HK-2 (cell line): Measurements from ENCODE around the gene FAM78A.

Experiments used
- DNase-seq: peaks from one replicate; pipeline ENCODE4 v3.0.0-alpha.2; 2018; ENCODE audit not compliant: unreplicated experiment

Gene FAM78A

DNA sequence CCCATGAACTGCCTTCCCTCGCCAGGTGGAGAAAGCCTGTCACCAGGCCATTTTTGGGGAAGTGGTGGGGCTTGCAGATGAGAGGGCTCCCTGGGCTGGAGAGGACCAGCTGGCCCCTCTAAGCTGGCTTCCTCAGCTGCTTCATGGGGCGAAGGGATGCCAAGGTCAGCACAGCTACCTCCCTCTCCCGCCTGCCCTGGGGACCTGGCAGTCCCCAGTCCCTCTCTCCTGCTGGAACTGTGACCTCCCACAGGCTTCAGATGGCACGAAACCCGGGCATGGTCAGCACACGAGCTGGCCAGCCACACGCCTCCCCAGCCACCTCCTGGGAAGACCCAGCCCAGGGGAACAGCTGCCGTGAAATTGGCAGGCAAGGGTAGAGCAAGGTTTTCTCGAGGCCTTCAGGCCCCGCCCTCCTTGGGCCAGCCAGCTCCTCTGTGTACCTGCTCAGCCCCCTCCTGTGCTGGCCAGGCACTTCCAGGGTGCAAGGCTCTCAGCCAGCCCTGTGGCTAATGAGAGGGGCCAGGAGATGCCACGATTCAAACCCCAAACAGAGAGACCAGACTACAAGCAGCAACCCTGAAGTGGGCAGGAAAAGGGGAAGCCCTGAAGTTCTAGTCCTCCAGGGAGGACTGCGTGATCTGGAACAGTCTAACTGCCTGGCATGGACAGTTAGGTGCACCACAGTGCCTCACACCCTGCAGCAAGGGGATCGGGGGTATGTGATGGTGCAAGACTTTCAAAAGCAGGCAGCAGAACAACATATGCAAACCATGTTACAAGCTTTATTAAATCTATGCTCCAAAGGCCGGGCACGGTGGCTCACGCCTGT, 26.1 kb upstream of the FAM78A start:
- DNase-seq: no peak

DNA sequence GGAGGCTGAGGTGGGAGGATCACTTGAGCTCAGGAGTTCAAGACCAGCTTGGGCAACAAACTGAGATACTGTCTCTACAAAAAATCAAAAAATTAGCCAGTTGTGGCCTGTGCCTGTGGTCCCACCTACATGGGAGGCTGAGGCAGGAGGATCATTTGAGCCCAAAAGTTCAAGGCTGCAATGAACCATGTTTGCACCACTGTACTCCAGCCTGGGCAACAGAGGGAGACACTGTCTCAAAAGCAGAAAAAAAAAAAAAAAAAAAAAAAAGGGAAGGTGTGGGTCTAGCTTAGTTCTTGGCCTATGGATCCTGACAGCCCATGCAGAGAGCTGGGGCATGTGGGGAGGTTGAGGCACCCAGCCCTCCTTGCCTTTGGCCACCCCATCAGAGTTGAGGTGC, 24.1 kb upstream of the FAM78A start:
- no peak for DNase-seq

DNA sequence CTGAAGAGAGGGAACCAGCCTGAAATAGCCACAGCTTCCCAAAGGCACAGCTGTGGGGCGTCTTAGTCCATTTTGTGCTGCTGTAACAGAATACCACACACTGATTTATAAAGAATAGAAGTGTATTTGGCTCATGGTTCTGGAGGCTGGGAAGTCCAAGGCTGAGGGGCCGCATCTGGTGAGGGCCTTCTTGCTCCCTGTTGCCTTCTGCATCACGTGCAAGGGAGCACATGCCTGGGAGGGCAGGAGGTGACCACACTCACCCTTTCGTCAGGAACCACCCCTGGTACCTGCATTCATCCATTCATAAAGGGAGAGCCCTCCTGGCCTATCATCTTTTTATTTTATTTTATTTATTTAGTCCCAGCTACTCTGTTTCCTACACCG, 23.6 kb upstream of the FAM78A start:
- DNase-seq: no peak

DNA sequence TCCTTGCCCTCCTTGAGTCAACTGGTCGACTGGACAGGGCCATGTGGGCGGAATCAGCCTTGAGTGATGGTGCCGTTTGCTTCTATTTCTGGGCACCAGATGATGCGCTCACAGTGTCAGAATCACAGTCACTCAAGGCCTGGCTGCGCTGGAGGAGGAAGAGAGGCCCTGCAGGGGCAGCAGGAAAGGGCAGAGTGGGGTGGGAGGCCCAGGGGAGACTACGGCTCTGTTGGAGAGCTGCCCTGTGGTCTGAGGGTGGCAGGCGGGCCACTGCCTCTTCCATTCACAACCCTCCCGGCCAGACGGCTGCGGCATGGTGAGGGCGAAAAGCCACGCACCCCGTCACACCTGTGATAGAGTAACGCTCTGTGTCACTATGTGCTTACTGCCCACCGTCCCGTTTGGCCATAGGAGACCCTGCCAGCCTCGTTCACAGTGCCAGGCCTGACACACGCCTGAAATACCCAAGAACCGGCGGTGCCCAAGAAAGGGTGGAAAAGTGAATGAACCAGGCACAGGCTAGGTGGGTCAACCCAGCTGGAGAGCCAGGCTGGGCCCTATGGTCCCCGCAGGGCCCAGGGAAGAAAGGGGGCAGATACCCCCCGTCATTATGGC, 23.1 kb upstream of the FAM78A start:
- DNase-seq: no peak

DNA sequence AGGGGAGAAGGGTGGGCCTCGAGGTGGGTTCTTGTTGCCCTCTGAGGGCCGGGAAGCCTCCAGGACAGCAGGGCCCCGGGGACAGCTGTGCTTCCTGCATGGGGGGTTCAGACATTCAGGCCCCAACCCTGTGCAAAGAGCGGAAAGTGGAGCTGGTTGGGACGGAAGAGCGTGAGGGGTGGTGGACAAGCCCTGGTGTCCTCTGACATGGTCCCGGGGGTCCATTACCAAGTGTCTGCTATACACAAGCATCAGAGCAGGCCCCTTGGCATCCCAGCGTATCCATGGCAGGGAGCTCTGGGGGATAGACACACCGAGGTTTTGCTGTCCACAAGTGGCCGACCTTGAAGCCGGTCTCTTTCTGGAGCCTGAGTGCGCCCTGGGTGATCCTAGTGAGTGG, 22.5 kb upstream of the FAM78A start:
- DNase-seq: no peak

DNA sequence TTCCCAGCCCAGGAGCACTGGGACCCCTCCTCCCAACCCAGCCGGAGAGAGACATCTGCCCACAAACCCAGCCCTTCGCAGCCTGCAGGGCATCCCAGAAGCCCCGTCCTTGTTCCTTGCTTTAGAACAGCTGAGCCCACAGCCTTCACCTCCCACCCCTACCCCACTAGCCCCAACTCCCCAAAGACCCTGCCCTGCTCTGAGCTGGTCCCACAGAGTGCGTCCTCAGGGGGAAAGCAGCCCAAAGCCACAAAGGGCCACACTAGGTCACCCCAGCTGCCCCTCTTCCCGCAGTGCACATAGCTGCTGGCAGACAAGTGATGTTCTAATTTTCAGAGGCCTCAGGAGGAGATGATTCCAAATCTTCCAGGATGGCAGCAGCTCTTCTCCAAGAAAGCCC, 22.0 kb upstream of the FAM78A start:
- no peak for DNase-seq

DNA sequence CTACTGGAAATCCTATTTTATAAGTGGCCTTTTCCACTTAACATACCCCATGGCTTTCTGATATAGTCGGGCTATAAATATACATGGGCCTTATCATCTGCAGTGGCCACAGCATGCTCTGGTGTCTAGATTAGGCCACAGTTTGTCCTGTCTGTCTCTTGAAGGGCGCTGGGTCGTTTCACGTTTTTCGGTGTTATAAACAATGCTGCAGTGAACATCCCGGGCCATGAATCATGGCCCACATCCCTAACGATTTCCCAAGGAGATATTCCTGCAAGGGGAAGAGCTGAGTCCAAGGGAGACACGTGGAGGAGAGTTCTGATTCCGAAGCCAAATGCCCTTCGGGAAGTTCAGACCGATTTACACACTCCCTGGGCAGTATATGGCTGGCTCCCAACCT, 21.6 kb upstream of the FAM78A start:
- no peak for DNase-seq

DNA sequence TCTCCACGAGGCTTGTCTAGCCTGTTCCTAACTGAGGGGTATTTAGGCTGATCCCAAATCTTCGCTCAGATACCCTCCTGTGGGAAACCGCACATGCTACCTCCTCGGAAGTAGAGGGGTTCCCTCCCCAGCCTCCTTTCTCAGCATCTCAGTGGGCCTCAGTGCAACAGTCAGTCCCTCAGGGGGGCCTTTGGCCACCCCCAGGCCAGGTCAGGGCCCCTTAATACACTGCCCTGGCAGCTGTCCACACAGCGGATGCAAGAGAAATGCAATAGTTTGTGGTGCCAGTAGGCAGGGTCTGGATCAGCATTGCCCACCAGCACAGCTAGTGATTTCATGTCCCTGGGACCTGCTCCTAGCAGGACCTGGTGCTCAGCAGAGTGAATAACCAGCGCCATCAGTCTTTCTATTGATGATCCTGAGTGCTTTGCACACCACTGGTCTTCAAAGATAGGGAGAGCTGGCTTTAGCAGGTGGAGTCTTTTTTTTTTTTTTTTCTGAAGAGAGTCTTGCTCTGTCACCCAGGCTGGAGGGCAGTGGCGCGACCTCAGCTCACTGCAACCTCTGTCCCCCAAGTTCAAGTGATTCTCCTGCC, 20.7 kb upstream of the FAM78A start:
- DNase-seq: no peak

DNA sequence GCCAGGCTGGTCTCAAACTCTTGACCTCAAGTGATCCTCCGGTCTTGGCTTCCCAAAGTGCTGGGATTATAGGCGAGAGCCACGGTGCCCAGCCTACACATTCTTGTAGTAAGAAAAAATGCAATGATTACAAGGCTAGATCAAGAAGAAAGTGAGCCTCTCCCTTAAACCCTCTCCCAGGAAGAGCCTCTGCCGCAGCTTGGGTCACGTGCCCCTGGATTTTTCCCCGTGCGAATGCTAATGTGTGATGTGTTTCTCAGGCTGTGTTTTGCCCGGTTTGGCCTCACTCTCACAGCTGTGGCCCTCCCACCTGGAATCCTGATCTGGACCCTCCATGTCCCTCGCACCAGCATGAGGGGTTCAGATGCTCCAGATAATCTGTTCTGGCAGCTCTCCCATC, 20.1 kb upstream of the FAM78A start:
- no peak for DNase-seq

DNA sequence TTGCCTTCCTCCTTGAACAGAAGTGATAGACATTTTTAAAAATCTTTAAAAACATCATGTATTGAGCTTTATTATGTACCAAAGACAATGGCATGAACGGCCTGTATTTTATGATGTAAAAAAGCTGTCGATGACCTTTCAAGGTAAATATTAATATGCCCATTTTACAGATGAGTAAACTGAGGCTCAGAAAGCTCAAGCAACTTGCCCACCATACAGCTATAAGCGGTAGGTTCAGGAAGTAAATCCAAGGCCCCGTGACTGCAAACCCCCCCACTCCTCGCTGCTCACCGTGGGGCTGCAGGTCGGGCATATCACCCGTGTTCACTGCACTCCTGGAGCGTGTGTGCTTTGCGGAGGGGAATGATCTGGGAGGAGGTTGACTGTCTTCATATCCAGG, 16.6 kb upstream of the FAM78A start:
- no peak for DNase-seq

DNA sequence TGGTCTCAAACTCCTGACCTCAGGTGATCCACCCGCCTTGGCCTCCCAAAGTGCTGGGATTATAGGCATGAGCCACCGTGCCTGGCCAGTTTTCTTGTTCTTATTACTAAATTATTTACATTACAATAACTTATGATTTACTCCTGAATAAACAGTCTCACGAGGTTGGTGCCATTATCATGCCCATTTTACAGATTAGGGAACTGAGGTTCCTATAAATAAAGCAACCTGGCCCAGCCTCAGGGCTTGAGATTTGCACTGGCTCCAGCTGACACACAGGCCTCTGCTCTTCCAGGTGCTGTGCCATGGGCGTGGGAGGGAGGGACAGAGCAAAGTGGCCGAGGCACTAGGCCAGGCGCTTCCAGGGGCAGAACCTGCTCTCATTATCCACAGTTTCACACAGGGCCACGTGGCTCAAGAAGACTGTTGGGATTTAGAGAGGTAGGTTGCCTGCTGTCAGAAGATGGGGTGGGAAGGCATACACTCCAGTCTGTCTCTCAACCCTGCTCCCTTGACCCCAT, 15.5 kb upstream of the FAM78A start:
- DNase-seq: no peak

DNA sequence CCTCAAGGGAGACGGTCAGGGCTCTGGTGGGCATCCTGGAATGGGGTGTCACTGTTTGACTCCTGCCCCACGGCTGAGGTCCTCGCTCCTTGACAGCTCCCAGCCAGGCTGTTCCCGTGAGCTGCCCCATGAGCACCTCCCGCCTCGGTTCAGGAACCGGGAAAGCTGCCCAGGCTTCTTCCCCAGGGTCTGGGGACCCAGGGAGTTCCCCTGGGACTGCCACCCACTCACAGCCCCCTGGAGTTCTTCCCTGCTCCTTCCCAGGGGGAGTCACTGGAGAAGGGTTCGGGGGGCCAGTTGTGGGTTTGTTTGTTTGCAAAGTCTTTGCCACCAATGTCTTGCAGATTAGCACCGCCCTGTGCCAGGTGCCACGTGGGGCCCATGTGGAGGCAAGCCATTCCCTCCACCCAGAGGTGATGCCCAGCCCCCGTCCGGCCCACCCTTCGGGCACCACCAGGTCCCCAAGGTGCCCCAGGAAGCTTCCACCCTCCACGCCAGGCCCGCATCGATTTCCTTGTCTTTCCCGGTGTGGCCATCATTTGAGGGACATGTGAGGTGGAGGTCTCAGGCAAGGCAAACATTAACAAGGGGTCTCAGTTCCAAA, 14.6 kb upstream of the FAM78A start:
- no peak for DNase-seq

DNA sequence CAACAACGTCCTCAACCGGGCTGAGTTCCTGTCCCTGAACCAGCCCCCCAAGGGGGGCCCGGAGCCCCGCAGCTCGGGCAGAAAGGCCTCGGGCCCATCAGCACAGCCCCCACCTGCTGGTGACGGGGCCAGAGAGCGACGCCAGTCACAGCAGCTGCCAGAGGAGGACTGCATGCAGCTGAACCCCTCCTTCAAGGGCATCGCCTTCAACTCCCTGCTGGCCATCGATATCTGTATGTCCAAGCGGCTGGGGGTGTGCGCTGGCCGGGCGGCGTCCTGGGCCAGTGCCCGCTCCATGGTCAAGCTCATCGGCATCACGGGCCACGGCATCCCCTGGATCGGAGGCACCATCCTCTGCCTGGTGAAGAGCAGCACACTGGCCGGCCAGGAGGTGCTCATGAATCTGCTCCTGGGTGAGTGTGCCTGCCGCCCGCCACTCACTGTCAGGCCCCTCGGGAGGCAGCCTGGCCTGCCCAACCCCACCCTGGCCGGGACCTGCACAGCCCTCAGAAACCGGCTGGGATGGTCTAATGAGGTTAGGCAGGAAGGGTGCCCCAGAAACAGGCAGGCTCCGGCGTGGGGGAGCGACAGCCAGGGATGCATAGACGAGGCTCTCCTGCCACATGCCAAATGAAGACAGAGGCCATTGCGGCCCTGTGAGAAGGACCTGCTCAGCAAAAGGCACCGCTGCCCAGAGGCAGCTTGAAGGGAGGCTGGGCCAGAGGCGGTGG, 13.9 kb upstream of the FAM78A start:
- DNase-seq: no peak

DNA sequence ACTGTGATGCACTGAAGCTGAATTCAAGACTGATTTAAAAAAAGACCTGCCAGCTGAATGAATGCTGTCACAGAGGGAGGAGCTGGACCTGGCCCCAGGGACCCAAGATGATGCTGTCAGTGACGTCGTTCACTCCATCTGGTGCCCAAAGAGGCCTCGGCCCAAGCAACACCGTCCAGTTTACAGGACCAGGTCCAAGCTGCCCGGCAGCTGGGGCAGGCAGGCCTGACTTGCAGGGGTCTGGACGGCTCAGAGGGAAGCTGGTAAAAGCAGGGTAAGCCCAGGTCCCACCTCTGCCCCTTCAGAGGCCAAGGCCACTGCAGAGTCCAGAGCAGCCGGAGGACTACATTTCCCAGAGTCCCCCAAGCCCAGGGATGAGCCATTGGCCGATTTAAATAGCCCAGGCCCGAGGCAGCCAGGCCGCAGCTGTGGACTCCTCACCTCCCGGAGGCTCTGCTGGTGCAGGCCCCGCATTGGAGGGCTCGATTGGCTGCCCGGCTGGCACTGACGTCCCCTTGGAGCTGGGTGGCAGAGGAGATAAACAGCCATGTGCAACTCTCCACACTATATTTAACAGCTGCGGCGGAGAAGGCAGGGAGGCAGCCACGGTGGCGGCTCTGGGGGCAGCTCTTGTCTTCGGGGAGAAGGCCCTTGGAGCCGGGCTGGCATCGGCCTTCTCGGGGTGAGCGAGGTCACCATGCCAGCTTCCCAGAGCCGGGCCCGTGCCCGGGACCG, 13.2 kb upstream of the FAM78A start, which contains the start of gene PLPP7:
TSS of gene PLPP7 (plus strand) at position 423 of the 735 bp plus-strand sequence. CDS start at position 698, 275 bp downstream.
- peak; percentile 44 for DNase-seq

DNA sequence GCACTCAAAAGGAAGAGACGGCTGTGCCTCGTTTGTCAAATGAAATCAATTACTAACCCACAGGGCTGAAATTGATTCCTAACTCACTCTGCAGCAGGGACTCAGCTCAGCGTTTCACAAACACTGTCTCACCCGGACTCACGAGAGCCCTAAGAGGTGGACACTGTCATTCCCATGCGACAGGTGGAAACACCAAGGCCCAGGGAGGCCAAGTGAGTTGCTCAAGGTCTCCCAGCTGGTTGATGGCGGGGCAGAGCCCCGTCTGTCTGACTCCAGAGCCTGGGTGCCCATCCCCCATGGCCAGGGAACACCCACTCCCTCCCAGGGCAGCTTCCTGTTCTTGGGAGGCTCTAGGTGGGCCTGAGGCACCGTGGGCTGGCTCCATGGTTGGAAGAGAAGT, 11.9 kb upstream of the FAM78A start:
- no peak for DNase-seq

DNA sequence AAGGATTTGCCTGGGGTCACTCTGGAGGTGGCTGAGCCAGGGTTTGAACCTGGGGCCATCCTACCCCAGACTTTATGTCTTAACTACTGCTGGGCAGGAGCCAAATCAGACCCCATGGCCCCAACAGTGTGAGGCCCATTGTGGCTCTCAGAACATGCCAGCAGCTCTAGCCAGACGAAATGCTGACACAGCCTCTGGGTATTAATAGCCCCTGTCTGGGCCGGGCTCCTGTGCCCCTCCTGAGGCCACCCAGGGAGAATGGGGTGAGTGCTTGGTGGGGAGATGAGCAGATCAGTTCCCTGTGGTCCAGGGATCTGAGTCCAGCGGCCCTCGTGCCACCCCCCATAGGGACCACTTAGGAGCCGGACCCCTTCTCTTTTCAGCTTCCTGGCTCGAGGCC, 11.0 kb upstream of the FAM78A start:
- DNase-seq: no peak

DNA sequence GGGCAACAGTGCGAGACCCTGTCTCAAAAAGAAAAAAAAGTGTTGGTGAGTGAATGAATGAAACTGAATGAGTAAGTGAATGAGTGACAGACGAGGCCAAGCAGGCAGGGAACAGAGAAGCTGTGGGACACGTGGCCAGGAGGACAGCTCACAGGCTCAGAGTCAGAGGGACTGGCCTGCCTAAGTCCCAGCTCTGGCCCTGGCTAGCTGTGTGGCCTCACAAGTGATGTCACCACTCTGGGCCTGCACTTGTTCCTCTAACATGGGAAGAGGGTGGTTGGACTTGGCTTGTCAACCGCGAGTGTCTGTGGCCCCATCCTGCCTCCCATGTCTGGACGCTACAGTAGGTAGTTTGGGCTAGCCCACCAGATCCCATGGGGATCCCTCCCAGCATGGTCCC, 8.5 kb upstream of the FAM78A start:
- DNase-seq: no peak

DNA sequence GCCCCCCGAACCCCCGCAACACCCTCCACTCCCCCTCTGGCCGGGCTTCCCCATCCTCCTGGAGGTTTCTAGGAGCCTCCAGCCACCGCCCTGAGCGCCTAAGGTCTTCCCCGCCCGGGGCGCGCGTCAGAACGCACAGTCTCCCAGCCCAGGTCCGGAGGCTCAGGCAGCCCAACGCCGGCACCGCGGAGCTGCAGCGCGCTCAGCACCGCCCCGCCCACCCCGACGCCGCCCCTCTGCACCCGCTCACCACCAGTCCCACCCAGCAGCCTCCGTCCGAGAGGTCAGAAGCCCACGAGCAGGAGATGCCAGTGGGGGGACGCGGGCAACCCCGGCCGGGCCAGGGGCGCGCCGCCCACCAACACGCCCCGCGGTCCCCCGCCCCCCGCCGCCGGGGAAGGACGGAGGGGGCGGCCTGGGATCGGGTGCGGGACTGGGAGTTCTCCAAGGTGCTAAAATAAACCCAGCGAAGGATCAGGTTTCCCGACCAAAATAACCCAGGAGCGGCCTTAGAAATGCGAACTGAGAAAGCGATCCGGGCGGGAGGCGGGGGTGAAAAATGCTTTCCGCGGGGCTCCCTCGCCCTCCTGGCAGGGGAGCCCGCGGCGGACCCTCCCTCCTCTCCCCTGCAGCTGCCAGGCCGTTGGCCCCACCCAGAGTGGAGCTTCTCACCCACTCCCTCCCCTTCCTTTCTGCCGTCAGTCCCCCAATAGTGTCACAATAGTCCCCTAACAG, 6.5 kb upstream of the FAM78A start:
- no peak for DNase-seq

DNA sequence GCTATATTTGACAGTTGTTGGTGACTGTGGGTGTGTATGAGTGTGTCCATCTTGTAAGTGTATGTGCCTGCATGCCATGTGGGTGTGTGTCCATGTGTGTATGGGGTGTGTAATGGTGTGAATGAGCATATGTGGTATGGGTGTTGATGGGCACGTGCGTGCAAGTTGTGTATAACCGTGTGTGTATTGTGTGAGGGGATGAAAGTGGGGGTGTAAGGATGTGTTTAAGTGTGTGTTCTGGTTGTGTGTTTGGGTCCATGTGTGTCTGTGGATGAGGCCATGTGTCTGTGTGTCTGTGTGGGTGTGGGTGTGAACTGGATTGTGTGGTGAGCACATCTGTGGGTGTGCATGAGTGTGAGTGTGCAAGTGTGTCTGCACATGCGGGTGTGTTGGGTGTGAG, 5.9 kb upstream of the FAM78A start:
- no peak for DNase-seq
